Epithelial cell of proximal tubule (primary cell): ENCODE results near the gene COL20A1. TPM values are rescaled to one million over a fixed set of nuclear protein-coding genes. Genes with fewer than 3 reads are reported as not detected.
"Not testable (repeated sequence)": the region's sequence is repeated elsewhere in the genome, so short reads cannot be mapped to it uniquely, and the experiment has no call there.

Source experiments
- DNase-seq: peaks from one replicate; pipeline ENCODE4 v3.0.0-alpha.2; 2011; ENCODE audit warnings: low read depth
- H3K4me3 ChIP-seq: 2 replicates; pipeline ENCODE4 v1.5.1; 2011; ENCODE audit warnings: low read depth, mild to moderate bottlenecking, low read length
- total RNA-seq: library from RNA; depleted of rRNA; stranded (reverse); fragments of >200 nt; gene quantifications from 2 replicates; pipeline ENCODE4 v1.2.3, GENCODE V29; 2015
- TF ChIP-seq, protein P1 (sequence below): conservative IDR thresholded peaks from 2 replicates; pipeline ENCODE4 v1.5.1; 2012; ENCODE audit warnings: low read depth, mild to moderate bottlenecking, low read length

The COL20A1 gene
- total RNA-seq, 1 donor from 2014 or later = not detected

DNA sequence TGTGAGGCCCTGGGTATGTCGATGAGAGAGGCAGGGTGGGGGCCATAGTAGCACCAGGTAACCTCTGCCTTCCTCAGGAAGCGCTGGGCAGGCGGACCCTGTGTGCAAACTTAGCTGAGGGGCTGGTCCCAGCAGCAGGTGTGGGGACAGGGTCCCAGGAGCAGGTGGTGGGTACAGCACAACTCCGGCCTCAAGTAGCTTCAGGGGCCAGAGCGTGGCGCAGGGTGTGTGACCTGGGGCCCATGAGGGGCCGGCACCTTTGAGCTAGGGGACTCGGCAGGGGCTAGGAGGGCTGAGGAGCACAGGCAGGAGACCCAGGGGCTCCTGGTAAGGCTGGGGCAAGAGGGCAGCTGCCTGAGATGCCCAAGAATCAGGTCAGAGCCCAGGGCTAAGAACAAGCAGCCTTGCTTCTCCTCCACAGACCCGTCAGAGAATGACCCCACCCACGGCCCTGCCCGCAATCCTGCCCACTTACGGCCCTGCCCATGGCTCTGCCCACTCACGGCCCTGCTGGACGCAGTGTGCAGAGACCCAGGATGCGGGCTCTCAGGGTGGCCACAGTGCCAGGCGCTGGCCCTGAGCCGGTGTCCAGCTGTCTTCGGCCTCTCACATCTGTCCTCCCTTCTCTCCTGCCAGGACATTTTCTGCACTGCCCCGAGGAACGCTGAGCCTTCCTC, 37.2 kb downstream of the COL20A1 start:
- no peak overlapping the region for H3K4me3 ChIP-seq
- DNase-seq = no peak
- TF ChIP-seq, protein P1, sequence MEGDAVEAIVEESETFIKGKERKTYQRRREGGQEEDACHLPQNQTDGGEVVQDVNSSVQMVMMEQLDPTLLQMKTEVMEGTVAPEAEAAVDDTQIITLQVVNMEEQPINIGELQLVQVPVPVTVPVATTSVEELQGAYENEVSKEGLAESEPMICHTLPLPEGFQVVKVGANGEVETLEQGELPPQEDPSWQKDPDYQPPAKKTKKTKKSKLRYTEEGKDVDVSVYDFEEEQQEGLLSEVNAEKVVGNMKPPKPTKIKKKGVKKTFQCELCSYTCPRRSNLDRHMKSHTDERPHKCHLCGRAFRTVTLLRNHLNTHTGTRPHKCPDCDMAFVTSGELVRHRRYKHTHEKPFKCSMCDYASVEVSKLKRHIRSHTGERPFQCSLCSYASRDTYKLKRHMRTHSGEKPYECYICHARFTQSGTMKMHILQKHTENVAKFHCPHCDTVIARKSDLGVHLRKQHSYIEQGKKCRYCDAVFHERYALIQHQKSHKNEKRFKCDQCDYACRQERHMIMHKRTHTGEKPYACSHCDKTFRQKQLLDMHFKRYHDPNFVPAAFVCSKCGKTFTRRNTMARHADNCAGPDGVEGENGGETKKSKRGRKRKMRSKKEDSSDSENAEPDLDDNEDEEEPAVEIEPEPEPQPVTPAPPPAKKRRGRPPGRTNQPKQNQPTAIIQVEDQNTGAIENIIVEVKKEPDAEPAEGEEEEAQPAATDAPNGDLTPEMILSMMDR = no peak

DNA sequence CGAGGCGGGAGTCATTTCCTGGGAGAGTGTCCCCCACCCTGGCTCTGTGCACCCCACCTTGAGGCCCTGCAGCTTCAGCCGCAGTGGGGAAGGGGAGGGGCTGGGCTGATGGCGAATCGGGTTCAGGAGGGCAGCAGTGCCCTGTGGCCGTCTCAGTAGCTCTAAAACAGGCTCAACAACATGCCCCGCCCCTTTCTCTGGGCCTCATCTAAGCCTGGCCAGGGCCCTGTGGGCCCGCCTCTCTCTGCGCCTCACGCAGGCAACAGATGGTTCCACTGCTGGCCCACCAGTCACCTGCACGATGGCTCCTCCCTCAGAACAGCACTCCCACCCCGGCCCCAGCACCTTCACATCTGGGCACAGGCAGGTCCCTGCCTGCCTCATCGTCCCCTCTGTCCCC, 38.0 kb downstream of the COL20A1 start:
- TF ChIP-seq, protein P1 = no peak
- DNase-seq = no peak
- no peak overlapping the region for H3K4me3 ChIP-seq

DNA sequence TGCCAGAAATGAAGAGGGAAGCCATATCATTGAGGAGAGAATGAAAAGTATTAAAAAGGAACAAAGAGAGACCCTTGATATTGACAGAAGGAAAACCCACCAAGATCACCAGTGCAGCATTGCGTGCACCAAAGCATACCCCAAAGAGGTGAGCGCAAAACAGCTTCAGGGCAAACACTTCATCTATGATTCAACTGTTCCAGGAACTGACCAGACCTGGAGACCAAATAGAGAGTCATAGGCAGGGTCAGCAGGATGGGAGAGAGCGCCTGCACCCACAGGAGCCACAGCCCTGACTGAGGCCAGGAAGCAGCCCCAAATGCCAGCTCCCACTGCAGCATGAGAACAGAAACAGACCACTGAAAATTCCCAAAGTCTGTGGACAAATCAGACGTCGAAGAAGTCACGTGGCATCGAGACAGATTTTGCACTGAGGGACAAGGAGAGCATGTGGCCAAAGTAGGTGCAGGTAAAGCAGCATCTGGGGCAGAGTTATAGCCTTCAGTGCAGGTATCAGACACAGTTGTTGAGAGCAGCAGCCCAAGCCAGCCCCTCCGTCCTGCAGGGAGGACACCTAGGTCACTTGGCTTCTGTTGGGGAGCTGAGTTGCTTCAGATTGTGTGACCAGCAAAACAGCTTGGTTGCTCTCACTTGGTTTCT, 38.9 kb downstream of the COL20A1 start:
- TF ChIP-seq, protein P1 = no peak
- no peak for DNase-seq
- no peak overlapping the region for H3K4me3 ChIP-seq

DNA sequence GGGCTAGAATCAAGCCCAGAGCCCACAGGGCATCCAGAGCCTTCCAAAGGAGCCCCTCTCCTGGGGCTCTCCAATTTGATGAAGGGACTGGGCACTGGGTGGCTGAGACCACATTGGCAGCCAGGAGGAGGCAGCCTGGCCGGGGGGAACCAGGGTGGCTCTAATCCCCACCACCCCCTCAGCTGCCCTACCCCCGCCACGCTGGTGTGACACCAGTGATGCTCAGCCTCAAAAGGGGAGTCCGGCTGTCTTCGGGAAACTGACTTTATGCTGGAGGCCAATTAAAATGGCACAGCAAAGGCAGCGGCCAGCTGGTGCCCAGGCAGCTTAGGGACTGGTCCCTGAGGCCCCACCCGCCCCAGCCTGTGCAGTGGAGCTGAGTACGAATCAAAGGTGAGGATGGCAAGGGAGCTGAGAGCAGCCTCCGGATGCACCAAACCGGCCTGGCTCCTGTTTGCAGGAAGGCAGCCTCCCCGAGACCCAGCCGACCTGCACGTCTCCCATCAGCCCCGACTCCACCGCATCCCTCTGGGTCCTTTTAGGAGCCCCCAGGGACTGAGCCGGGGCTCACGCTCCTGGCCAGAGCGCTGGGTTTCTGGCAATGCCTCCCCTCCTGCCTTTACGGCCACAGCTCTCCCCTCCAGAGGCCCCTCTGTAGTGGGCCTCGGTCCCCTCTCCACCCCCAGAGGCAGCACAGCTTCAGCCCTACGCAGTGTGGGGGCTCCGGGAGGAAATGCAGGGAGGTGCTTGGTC, 39.7 kb downstream of the COL20A1 start:
- DNase-seq = no peak
- TF ChIP-seq, protein P1 = no peak

DNA sequence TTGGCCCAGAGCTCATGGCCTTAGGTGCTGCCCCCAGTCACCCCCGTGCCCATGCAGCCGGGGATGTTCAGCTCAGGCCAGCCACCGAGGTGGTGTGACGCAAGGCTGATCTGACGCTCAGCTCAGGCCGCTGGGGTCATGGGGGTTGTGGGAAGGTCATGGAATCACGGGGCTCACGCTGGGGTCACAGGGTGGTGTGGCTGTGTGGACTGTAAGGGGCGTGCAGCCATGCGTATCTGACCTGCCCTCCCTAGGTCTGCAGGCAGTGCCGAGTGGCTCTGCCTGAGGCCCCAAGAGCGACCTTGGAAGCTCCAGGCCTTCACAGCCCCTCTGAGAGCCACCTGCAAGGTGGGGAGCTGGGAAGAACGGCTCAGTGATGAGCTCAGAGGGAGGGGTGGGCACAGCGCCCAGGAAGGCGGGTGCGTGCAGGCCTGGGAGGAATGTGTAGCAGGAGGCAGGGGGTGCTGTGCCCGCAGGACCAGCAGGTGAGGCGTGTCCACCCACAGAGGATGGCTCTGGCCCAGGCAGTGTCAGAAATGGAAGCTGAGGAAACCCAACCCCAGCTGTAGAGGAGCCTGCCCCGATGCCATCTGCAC, 40.4 kb downstream of the COL20A1 start:
- DNase-seq = no peak
- H3K4me3 ChIP-seq = no peak overlapping the region
- TF ChIP-seq, protein P1 = no peak

More for the DNA sequence above, 39.7 kb downstream of the COL20A1 start:
- no peak overlapping the region for H3K4me3 ChIP-seq

DNA sequence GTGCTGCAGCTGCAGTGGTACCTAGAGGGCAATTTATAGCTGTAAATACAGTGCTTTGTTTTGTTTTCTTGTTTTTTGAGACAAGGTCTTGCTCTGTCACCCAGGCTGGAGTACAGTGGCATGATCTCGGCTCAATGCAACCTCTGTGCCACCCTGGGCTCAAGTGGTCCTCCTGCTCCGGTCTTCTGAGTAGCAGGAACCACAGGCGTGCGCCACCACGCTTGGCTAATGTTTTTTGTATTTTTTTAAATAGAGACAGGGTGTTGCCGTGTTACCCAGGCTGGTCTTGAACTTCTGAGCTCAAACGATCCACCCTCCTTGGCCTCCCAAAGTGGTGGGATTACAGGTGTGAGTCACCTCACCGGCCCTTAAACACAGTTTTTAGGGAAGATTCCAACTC, 41.4 kb downstream of the COL20A1 start:
- H3K4me3 ChIP-seq = no peak overlapping the region
- TF ChIP-seq, protein P1 = no peak
- DNase-seq = no peak

DNA sequence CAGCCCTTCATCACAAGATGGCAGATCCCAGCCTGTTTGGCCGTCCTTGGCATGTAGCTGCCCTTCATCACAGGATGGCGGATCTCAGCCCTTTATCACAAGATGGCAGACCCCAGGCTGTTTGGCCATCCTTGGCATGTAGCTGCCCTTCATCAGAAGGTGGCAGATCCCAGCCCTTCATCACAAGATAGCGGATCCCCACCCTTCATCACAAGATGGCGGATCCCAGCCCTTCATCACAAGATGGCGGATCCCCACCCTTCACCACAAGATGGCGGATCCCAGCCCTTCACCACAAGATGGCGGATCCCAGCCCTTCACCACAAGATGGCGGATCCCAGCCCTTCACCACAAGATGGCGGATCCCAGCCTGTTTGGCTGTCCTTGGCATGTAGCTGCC, 42.1 kb downstream of the COL20A1 start:
- not testable (repeated sequence) for DNase-seq, H3K4me3 ChIP-seq
